Mammary epithelial cell (primary cell): Measurements from ENCODE around the gene INPP5F.

Experiments
- CTCF ChIP-seq, 2 donors: IDR thresholded peaks in 1 of 2; conservative IDR thresholded peaks in 1 of 2; 2 replicates each; pipeline ENCODE4 v1.5.1; 2011 to 2012; ENCODE audit warnings: inconsistent platforms in 2 of 2, low read length in 2 of 2, mild to moderate bottlenecking in 2 of 2, control low read depth in 1 of 2, low read depth in 1 of 2; ENCODE audit not compliant: insufficient read depth in 1 of 2; ENCODE audit errors: extremely low read depth in 1 of 2
- EZH2 ChIP-seq: IDR thresholded peaks from 2 replicates; pipeline ENCODE4 v1.6.1; 2012; ENCODE audit warnings: low read length, inconsistent platforms, borderline replicate concordance

GRCh38 chr10:119680650-119681081, 45.2 kb upstream of the INPP5F start:
- no peak for TF ChIP-seq CTCF (conservative IDR thresholded peaks at IDR 0.05 in 1 of 2, IDR thresholded peaks at IDR 0.05 in 1 of 2; ENCODE audit: extremely low read depth in 1 of 2, insufficient read depth in 1 of 2, low read depth in 1 of 2, low read length in 2 of 2)
- no peak for TF ChIP-seq EZH2
